ENCODE data around the gene RSPRY1.

DNA sequence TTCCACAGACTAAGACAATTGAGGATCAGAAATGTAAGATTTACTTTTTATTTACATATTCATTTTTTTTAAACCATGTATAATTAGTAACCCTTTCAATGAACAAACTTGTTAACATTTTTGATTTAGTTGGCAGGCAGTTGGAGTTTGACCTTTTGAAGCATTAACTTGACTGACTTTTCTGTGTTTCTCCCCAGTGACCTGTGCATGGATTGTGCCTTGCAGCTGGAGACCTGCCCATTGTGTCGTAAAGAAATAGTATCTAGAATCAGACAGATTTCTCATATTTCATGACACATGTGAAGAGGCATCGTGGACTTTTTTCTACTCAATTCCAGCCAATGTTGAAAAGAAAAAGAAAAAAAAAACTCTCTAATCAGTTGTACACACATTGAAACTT lies 52.6 kb downstream of the RSPRY1 start:
- no peak for TF ChIP-seq RAD21 (IDR thresholded peaks at IDR 0.05; ENCODE audit: low read depth)
- TF ChIP-seq, protein P1, sequence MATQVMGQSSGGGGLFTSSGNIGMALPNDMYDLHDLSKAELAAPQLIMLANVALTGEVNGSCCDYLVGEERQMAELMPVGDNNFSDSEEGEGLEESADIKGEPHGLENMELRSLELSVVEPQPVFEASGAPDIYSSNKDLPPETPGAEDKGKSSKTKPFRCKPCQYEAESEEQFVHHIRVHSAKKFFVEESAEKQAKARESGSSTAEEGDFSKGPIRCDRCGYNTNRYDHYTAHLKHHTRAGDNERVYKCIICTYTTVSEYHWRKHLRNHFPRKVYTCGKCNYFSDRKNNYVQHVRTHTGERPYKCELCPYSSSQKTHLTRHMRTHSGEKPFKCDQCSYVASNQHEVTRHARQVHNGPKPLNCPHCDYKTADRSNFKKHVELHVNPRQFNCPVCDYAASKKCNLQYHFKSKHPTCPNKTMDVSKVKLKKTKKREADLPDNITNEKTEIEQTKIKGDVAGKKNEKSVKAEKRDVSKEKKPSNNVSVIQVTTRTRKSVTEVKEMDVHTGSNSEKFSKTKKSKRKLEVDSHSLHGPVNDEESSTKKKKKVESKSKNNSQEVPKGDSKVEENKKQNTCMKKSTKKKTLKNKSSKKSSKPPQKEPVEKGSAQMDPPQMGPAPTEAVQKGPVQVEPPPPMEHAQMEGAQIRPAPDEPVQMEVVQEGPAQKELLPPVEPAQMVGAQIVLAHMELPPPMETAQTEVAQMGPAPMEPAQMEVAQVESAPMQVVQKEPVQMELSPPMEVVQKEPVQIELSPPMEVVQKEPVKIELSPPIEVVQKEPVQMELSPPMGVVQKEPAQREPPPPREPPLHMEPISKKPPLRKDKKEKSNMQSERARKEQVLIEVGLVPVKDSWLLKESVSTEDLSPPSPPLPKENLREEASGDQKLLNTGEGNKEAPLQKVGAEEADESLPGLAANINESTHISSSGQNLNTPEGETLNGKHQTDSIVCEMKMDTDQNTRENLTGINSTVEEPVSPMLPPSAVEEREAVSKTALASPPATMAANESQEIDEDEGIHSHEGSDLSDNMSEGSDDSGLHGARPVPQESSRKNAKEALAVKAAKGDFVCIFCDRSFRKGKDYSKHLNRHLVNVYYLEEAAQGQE (IDR thresholded peaks at IDR 0.05; ENCODE audit: low read depth): no peak
- no peak for TF ChIP-seq CREB1 (IDR thresholded peaks at IDR 0.05; ENCODE audit: low read depth)
- TF ChIP-seq EGR1 (IDR thresholded peaks at IDR 0.05): no peak
- TF ChIP-seq, protein P2, sequence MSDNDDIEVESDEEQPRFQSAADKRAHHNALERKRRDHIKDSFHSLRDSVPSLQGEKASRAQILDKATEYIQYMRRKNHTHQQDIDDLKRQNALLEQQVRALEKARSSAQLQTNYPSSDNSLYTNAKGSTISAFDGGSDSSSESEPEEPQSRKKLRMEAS (IDR thresholded peaks at IDR 0.05): no peak
- no peak for TF ChIP-seq TAF1 (IDR thresholded peaks at IDR 0.05; ENCODE audit: low read depth)
